HPDE6-E6E7 (cell line): ENCODE data around the gene CSGALNACT2.

Source experiments
- DNase-seq: peaks from one replicate; pipeline ENCODE4 v3.0.0; 2011; ENCODE audit warnings: missing footprints; ENCODE audit errors: extremely low spot score

CSGALNACT2 gene

DNA sequence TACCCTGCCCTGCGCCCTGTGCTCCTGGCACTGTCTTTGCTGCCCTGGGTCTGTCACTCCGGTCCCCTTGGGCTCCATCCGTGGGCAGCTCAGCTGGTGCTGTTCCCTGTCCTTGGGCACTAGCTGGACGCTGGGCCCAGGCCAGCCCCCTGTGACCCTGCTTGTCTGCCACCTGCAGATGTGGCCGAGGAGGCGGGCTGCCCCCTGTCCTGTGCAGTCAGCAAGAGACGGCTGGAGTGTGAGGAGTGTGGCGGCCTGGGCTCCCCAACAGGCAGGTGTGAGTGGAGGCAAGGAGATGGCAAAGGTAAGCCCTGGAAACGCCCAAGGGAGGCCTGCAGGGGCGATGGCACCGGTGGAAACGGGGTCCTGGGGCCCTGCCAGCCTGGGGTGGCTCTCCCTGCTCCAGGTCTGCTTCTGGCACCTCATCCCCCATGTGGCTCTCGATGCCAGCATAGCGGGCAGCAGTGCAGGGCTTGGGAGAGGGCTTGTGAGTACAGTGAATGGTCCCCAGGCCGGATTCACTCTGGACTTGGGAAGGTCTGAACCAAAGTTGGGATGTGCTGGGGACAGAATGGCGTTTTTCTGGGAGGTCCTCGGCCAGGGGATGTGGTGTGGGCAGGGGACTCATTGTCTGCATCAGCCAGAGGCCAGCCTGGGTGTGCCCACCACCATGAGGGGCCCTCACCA lies 26.2 kb upstream of the CSGALNACT2 start:
- DNase-seq: no peak

DNA sequence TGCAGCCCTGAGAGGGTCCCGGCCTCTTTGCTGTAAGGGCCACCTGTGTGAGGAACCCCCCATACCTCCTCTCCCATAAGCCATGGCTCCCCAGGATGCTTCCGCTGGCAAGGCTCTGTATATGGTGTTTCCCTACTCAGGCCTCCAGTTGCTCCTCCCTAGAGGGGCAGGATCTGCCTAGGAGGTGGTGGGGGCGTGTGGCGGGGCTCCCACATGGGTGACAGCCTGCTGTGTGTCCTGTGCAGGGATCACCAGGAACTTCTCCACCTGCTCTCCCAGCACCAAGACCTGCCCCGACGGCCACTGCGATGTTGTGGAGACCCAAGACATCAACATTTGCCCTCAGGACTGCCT lies 25.7 kb upstream of the CSGALNACT2 start:
- DNase-seq: no peak

DNA sequence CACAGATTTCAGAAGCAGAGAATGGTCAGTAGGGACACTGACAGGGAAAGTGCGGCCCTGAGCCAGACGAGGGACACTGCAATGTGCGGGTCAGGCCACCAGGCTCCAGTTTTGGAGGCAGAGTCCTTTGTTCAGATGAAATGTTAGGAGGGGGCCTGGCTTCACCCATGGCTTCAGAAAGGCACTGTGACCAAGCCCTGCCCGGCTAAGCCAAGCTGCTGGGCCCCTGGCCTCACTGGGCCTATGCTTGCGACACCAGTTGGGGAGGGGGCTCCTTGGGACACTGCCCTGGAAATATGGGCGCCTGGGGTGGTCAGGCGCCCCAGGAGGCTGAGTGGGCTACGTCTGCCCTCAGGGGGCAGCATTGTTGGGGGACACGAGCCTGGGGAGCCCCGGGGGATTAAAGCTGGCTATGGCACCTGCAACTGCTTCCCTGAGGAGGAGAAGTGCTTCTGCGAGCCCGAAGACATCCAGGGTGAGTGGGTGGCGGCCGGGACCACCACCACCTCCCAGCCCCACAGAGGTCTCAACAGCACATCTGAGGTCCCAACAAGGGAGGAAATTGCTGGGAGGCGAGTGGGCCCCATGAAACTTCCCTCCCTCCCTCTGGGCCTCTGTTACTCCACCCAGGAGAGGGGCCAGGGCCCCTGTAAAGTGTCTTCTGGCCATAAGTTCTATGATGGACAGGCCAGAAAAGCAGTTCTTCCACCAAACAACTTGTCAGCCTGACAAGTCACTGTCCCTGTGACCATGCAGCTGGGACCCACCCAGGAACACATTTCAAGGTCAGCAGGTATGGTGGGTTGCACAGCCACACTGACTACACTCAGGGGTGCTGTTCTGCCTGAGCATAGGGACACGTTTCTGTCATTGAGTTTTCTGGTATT lies 24.8 kb upstream of the CSGALNACT2 start:
- DNase-seq: no peak

DNA sequence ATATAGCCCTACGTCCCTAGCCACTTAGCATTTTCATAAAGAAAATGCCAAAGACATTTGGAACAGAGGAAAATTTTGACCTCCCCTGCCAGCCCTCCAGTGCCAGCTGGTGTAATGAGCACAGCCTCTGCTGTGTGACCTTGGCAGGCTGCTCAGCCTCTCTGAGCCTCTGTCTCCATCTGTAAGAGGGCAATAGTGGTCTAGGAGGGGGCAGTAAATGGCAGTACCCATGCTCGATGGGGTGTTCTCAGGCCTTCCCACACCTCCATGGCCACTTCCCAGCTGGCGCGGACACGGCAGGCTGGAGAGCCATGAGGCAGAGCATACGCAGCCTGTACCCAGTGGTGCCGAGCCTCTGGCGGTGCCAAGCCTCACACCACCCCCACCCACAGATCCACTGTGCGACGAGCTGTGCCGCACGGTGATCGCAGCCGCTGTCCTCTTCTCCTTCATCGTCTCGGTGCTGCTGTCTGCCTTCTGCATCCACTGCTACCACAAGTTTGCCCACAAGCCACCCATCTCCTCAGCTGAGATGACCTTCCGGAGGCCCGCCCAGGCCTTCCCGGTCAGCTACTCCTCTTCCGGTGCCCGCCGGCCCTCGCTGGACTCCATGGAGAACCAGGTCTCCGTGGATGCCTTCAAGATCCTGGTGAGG lies 24.0 kb upstream of the CSGALNACT2 start:
- DNase-seq: no peak

- no peak for DNase-seq
Measured at GRCh38 chr10:43114743-43115611, 23.3 kb upstream of the CSGALNACT2 start.

DNA sequence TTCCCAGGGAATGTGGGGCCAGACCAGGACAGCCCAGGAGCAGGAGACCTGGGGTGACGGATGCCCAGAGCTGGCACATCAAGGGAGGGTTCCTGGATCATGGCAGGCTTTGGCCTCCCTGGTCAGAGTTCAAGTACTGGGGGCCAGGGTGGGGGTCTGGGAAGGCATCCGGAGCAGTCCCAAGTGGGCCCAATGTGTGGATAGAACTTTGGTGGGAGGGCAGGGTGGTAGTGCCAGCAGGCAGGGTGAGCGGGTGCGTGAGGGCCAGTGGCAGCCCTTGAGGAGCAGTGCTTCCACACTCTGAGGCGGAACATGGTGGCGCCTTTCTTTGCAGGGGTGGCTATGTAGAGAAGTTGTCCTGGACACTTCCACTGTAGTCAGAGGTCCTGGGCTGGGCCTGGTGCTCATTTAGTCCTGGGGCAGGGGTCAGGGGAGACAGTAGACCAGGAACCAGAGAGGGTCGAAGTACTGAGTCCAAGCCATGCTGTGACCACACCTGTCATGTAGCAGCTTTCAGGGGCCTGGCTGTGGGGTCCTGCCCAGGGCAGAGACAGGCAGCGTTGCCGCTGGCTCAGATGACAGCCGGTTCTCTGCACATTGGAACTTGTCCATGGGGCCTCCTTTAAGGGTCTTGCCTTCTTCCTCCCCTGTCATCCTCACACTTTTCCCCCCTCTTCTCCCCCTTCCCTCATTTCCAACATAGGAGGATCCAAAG lies 22.2 kb upstream of the CSGALNACT2 start:
- no peak for DNase-seq

GRCh38 chr10:43116596-43116995 lies 21.6 kb upstream of the CSGALNACT2 start:
- DNase-seq: no peak

DNA sequence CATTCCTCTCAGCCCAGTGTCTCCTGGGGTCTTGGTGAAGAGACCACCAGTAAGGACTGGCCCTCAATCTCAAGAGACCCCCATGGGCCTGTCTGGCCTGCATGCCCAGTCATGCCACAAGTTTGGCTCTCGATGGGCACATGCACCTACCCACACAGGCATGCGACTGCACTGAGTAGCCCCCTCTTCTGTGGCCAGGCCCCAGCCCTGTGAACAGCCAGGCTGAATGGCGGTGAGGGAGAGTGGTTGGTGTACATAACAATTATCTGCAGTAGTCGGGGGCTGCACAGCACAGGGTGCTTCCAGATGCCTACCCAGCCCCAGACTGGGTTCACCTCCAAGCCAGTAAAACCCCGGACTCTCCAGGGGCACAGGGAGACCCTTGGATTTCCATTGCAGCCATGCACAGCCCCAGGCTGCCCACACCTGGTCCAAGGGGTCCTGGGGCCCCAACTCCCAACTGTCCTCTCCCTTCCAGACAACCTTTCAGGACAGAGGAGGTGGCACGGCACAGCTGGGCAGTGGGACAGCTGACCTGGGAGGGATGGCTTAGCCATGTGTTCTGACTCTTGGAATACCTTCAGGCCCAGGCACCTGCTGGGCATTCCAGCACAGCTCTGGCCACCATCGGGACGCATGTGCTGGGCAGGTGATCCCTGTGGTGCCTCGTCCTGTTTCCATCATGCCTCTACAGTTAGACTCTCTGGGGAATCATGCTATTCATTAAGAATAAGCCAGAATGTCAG lies 21.0 kb upstream of the CSGALNACT2 start:
- no peak for DNase-seq

DNA sequence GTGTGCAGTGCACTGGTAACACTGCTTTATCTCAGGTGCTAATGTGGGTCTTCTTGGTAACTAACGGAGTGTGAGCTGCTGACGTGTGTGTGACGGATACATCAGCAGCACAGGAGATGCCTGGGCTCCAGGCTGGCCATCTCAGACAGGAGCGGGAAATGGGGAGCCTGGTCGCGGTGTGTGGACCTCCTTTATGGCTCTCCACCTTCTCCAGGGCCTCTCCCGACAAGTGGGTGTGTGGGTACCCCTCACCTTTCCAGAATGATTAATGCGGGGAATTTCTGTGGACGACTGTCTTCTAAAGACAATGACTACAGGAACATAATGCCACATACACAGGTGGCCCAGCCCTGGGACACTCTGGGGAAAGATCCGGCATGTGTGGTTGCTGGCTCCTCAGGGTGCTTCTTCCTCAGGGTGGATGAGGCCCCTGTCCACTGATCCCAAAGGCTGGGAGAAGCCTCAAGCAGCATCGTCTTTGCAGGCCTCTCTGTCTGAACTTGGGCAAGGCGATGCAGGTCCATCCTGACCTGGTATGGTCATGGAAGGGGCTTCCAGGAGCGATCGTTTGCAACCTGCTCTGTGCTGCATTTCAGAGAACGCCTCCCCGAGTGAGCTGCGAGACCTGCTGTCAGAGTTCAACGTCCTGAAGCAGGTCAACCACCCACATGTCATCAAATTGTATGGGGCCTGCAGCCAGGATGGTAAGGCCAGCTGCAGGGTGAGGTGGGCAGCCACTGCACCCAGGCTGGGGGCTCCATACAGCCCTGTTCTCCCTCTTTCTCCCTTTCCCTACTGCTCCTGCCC lies 20.3 kb upstream of the CSGALNACT2 start:
- no peak for DNase-seq

- no peak for DNase-seq
Measured at GRCh38 chr10:43118631-43119415, 19.4 kb upstream of the CSGALNACT2 start.

- DNase-seq: no peak
Measured at GRCh38 chr10:43119416-43120115, 18.7 kb upstream of the CSGALNACT2 start.

GRCh38 chr10:43120116-43120928 lies 17.9 kb upstream of the CSGALNACT2 start:
- DNase-seq: no peak

DNA sequence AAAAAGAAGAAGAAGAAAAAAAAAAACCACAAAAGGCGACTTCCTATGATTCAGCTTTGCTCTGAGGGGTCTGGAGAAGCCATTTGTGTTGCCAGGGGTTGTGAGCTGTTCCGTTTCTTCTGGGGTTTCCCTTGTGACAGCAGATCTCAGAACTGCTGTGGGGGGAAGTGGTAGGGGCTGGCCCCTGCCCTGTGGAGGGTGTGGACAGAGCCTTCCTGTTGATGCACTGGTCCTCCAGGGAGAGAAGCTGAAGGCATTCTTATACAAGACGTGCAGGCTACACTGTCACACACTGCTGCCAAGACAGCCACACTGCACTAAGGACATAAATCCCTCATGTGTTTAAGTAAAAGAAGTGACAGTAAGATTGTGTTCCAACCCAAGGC lies 17.3 kb upstream of the CSGALNACT2 start:
- no peak for DNase-seq

- no peak for DNase-seq
Measured at GRCh38 chr10:43121444-43121843, 16.8 kb upstream of the CSGALNACT2 start.

DNA sequence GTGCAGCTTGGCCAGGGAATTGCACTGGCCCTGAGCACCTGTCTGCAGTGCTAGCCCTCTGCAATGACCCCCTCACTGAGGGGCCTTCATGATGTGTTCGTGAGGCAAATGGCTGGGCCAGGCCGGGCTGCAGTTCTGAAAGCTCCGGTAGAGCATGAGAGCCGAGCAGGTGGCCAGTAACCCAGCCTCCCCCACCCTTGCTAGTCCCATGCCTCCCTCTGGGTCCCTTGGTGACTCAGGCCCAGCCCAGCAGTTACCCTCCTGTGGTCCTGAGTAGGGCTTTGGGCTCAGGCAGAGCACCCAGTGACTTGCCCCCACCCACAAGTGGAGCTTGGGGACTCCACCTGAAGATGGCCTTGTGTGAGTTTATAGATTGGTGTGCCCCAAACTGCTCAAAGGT lies 16.1 kb upstream of the CSGALNACT2 start:
- DNase-seq: no peak

DNA sequence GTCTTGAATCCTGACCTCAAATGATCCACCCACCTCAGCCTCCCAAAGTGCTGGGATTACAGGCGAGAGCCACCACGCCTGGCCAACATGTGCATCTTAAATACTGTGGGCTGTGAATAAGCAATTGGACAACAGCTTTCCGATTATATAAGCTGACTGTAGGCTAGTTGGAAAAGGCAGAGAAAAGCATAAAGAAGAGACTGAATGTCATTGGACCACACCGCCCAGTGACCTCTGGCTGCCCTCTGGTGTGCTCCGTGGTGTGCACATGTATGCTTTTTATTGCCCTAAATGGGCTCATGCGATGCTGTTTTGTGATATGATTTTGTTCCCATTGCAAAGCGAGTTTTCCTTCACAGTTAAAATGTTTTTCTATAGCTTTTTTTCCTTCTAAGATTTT lies 15.4 kb upstream of the CSGALNACT2 start:
- no peak for DNase-seq

GRCh38 chr10:43123361-43124093 lies 14.7 kb upstream of the CSGALNACT2 start:
- DNase-seq: no peak
